ENCODE results near the gene DUSP22.

DUSP22 gene

DNA sequence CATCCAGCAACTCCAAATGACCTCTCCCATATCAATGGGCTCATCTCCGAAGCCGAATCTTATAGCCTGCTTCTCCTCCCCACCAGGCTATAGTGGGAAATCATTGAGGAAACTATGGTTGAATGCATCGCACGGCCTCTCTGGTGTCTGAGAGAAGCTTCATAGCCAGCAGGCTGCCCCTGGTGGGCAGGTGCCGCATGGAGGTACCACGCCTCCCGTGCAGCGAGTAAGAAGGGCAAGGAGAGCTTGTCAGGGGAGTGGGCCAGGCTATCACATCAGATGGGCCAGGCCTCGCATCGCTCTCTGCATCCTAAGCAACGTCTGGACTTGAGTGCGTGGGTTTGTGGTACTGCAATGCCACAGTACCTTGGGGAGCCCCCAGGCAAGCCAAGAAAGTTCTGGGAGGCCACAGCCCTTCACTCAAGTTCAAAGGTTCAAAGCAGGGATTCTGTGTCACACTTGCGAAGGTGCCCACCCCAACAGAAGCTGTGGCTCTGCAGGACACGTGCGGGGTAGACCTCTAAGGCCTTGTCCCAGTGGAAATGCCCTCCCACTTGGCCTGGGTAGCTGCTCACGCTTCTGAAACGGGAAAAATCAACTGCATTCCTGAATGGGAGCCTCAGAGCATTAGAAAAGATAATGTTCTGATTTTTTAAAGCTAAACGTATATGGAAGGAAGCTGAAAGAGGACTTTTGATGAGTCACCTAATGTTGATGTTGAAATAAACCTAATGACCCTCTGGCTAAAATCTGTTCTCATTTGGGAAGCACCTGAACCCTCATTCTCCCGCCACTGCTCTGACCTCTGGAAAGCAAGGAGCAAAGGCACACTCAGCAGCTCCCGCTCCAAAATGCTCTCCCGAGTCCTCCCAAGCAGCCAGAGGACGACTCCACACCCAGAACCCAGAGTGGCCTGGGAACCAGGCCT is 90.9 kb downstream of the DUSP22 start:
- no peak for DNase-seq

DNA sequence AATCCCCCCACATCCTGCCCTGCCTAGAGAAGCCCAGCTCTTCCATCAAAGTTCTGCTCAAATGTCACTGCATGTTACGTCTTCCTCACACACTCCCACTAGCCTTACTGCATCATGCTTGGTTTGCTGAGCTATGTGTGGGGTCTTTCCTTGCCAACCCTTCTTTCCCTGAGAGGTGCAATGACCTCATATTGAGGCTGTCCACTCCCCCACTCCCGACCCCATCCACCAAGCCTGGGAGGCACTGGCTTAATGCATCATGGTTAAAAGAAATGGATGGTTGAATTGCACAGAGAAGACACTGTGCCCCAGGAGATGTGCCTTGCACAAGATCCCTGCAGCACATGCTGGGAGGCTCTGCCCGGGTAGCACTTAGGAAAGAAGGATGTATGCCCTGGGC is 91.6 kb downstream of the DUSP22 start:
- no peak for DNase-seq

DNA sequence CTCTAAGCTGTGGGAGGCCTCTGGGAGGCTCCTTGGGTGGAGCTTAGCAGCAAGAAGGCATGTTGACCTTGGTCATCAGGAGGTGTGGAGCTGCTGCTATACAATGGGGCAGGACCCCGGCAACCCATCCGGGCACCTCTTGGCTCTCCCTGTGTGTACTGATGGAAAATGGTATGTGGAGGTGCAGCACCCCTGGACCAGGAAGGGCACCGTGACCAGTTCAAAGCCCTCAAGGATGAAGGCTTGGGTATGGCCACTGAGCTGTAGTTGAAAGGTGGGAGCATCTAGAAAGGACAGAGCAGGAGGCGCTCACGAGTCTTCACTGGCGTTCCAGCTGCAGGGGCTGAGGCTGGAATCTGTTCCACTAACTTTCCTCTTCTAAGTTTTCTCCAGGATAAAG is 92.6 kb downstream of the DUSP22 start:
- DNase-seq = no peak

DNA sequence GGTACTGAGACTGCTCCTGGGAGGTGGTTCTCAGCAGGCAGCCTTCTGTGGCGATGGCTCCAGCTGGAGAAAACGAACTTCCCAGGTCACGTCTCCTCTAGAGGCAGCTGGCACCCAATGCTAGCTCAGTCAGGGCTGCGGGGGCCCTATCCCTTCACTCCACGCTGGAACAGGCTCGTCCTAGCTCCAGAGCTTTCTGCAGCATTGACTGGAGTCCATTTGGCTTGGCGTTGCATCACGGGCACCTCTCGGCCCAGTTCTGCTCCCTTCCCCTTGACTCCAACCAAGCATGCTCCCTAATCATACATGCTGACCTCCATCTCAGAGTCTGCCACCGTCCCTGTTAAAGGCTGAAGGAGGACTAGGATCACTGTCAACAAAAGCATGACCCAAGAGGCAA is 93.3 kb downstream of the DUSP22 start:
- no peak for DNase-seq

DNA sequence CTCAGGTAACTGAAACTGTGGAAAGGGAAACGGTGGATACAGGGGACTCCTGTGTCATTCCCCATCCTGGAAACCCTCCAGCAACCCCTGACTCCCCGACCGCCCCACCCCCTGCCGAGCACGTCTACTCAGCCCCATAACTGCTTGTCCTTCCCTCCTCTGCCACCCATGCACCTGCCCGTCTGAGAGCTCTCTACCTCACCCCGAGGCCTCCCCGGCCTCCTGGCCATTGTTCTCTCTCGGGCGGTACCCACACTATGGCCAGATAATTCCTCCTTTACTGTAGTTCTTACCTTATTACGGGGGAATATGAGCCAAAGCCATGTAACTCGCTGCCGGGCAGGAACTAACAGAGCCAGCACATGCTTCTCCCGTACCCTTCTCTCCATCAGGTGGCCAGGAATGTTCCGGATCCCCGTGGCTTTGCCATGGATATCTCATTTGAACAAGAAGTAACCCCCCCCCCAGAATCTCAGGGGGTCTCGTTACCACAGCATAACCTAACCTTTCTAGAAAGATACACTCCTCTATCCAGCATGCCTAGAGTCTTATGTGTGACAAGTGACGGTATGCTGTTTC is 94.5 kb downstream of the DUSP22 start:
- no peak for DNase-seq

DNA sequence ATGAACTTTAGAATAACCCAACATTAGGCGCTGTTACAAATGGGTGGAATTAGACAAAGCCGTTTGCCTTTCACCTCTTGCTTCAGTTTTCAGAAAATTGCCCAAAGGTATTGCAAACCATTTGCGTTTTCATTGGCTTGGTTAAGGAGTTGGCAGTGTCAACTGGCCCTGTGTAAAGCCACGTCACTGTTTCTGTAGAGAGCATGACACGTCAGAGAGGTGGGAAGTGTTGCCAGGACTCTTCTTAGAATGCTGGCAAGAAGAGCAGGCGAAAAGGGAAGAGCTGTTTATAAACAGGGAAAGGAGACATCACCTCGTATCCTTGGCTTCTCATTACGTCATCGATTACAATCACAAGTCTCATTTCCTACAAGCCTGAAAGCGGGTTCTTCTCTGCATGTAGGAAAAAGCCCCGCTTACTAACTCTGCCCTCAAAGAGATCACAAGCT is 95.0 kb downstream of the DUSP22 start:
- no peak for DNase-seq

DNA sequence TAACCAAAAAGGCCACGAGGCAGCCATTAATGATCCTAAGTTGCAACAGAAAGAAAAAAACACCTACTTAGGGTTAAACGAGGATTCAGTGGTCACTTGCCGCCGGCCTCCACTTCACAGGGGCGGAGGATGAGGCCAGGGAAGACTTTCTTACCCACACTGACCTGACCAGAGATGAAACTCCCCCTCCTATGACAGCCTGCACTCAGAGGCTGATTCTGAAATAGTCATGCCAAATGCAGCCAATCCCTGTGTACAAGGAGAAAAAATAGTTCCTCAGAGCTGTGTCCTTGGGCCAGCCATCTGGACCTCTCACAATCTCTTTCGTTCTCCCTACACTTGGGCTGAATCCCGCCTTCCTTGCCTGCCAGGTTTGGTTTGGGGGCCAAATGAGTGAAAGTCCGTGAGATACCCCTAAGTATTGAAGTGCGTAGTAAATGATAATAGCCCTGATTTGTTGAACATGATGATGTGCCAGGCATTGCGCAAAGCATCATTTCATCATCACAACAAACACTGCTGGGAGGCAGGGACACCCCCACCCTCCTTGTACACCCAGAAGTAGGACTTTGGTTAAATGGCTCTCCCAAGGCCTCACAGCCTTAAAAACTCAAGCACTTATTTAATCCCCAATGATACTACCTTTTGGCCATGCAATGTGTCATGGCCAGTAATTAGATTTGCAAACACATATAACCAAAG is 96.1 kb downstream of the DUSP22 start:
- no peak for DNase-seq

DNA sequence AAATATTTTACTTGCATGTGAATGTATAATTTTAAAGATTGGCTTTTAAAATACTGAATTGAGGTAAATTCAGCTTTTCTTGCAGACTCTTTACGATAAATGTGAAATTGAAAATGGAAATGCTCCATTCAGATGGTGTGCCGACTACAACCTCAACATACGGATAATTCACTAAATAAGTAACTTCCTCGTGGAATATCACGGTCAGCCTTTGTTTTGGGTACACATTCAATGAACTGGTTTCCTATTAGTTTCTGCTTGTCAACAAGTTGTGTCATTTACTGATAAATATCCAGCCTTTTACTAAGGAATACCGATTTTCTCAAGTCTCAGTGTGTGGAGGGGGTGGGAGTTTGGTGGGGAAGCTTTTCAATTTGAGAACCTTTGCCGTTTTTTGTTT is 96.9 kb downstream of the DUSP22 start:
- no peak for DNase-seq

DNA sequence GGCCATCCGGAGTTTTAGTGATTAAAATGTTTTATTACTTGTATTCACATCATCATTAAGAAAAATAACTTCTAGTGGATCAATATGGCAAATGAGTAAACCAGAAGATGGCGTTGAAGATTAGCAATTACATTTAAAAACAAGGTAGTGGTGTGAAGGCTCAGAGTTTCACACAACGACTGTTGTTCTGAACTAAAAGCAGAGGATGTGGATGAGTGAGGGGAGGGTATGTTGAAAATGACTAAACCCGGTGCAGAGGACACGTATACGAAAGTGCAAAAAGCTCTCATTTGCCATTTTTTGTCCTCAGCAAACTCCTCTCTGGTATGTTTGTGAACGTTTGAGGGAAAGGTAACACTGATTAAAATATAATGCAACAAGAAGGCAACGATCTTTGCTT is 97.3 kb downstream of the DUSP22 start:
- no peak for DNase-seq

DNA sequence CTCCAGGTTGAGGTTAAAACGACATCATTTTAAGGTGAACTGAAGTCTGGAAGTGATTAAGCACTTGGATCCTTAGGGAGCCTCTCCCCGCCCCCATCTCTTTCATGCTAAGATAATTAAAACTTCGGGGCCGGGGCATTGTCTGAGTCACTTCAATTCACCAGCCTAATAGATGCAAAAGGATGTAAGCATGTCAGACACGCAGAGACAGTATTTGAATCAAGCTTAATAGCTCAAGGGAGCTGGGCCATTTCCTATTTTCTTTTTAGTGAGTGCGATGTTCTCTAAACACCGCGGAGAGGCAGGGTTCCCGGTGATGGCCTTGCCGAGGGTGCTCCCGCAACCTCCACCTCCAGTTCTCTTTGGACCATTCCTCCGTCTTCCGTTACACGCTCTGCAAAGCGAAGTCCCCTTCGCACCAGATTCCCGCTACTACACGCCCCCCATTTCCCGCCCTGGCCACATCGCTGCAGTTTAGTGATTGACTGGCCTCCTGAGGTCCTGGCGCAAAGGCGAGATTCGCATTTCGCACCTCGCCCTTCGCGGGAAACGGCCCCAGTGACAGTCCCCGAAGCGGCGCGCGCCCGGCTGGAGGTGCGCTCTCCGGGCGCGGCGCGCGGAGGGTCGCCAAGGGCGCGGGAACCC is 98.7 kb downstream of the DUSP22 start:
- DNase-seq = no peak

DNA sequence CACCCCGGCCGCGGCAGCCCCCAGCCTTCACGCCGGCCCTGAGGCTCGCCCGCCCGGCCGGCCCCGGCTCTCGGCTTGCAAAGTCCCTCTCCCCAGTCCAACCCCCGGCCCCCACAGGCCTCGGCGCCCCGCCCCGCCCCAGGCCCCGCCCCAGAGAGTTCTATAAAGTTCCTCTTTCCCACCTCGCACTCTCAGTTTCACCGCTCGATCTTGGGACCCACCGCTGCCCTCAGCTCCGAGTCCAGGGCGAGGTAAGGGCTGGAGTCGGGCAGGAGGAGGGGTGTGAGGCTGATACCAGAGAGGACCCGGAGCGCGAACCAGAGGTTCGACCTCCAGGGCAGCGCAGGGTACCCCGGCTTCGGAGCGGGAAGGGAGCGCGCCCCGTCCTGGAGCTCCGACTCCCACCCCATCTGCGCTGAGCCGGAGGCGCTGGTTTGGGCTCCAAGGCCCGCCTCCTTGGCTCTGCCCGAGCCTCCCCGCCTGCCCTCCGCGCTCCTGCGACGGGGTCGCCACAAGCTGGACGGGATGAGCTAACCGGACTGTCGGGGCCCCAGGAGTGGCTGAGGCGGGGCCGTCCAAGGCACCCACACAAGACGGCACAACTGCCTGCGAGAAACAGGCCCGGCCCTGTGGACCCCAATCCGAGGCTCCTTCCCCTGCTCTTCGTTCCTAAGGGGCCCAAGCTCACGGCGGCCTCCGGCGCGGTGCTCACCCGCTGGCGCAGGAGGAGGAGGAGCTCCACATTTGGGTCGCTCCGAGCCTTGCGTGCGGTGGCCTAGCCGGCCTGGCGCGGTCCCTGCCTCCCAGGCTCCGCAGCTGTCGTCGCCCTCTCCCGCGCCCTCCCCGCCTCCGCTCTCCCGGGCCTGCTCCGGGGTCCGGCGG is 99.5 kb downstream of the DUSP22 start, which contains the start of gene IRF4:
Gene IRF4 (plus strand): TSS at position 194 of the 882 bp plus-strand sequence. CDS start 1,401 bp downstream, outside the sequence.
- DNase-seq = no peak

DNA sequence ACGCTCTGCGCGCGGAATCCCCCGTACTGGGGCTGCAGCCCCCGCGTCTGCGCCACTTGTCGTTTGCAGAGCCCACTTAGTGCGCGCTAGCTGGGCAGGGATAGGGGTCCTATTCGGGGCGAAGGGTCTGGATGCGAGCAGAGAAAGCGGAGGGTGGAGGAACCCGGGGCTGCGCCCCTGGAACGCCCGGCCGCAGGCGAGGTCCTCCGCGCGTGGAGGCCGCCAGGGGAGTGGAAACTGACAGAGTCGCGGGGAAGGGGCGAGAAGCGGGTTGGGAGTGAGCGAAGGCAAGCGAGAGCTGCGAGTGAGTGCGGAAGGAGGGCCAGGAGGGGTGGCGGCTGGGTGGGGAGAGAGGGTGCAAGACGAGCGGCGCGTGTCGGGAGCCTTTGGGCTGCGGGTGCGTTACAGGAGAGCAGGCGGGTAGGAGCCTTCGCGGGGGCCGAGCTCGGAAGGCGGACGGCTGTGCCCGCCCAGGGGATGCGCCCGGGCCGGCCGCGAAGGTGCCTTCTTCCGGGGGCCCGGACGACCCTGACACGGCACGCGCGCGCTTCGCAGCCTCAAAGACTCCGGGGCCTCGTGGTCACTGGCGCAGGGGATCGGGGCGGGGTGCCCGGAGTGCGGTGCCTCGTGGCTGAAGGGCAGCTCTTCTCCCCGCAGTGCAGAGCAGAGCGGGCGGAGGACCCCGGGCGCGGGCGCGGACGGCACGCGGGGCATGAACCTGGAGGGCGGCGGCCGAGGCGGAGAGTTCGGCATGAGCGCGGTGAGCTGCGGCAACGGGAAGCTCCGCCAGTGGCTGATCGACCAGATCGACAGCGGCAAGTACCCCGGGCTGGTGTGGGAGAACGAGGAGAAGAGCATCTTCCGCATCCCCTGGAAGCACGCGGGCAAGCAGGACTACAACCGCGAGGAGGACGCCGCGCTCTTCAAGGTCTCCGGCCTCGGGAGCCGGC is 100.4 kb downstream of the DUSP22 start:
- DNase-seq = no peak

DNA sequence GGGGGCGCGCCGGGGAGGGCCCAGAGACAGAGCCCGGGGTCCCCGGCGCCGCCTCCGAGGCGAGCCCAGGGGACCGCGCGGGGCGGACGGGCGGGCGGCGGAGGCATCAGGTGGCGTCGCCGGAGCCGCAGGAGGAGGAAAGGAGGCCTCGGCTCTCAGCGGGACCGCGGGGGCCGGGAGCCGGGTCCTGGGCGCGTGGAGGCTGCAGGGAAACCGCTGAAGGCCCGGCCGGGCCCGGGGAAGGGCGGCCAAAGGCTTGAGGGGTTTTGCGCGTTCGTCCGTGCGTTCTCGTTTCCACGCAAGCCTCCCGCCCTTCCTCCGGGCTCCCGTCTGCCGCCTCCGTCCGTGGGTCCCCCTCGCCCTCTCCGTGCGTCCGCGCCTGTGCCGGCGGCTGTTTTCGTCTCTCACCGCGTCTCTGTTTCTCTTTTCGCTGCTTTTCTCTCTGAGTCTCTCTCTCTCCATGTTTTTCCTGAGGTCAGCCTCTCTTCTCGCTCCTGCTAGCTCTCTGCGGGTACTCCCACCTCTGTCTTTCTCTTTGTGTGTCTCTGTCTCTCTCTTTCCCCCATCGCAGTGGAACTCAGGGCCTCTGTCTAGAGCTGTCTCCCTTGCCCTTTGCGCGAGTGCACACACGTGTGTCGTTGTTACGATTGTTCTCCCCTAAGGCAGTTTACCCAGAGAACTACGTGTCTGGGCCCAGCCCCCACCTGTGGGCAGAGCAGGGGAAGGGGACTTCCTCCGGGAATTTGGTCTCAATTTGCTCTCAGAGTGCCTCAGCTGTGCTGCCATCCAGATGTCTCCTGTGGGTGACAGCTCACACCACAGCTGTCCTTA is 101.3 kb downstream of the DUSP22 start:
- DNase-seq = no peak

DNA sequence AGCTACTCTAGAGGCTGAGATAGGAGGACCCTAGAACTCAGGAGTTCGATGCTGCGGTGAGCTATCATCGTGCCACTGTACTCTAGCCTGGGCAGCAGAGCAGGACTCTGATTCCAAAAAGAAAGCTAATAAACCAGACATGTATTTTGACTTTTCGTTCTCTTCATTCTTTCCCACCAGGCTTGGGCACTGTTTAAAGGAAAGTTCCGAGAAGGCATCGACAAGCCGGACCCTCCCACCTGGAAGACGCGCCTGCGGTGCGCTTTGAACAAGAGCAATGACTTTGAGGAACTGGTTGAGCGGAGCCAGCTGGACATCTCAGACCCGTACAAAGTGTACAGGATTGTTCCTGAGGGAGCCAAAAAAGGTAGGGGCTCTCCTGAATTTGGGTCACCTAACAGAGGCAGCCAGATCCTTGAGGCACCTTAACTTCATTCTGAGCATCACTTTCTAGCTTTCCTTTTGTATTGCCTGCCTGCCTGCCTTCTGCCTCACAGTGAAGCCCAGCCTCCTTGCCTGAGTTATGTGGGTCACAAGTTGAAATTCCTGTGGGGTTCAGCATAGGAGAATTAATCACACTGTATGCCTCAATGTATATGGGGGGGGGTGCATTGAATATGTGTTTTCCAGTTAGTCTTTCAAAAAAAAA is 102.5 kb downstream of the DUSP22 start:
- no peak for DNase-seq

DNA sequence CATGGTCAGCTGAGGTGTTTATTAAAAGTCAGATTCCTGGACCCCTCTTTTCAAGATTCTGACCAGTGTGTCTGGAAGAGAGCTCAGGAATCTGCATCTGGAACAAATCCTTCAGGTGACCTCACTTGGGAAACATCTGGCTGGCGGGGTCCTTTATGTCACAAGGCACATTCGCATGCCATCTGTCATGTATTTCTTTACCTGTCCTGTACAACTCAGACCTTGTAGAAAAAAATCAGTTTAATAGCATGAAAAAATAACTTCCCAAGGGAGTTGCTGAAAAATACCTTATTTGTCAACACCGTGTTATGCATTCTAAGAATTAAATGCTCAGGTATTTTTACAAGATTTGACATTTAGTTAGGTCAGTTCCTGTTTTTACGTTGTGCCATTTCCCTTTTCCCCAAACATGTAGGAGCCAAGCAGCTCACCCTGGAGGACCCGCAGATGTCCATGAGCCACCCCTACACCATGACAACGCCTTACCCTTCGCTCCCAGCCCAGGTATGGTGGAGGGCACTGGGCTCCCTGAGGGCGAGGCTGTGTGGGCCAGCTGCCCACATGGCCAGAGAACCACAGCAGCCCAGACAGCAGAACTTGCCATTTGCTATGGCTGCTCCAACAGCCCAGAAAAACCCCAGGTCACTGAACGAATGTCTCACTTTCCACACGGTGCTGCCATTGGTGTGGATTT is 103.3 kb downstream of the DUSP22 start:
- DNase-seq = no peak

DNA sequence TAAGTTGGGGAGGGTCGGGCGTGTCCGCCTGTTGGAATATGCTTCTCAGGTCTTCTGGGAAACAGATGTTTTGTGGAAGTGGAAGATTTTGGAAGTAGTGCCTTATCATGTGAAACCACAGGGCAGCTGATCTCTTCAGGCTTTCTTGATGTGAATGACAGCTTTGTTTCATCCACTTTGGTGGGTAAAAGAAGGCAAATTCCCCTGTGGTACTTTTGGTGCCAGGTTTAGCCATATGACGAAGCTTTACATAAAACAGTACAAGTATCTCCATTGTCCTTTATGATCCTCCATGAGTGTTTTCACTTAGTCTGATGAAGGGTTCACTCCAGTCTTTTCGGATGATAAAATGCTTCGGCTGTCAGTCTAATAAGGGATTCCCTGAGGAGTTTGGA is 103.8 kb downstream of the DUSP22 start:
- no peak for DNase-seq

DNA sequence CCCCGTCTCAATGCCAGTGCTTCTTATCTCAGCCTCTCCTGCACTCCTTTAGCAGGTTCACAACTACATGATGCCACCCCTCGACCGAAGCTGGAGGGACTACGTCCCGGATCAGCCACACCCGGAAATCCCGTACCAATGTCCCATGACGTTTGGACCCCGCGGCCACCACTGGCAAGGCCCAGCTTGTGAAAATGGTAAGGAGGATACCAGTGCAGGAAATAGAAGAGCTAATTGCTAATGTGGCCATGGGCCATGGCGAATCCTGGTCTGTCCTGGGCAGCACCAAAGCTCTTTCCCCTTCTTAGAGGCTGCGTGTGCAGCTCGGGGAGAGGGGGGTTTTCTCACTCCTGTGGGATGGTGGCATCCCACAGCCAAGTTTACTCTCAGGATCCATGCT is 104.8 kb downstream of the DUSP22 start:
- no peak for DNase-seq

DNA sequence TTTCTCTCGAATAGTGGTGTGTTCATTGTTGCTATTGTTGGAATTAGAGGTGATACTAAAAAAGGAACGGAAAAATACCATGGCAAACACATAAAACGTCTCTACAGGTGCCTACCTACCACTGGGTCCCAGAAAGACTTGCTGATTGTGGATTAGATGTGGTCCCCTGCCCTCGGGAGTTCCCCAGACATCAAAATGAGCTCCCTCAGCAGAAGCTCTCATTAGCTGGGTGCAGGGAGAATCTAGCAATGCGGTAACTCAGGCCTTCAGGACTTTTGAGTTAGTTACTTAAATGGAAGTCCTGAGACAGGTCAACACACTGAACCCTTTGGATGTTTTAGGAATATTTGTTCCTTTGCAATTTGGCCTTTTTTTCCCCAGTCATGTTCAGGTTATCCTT is 105.3 kb downstream of the DUSP22 start:
- no peak for DNase-seq

DNA sequence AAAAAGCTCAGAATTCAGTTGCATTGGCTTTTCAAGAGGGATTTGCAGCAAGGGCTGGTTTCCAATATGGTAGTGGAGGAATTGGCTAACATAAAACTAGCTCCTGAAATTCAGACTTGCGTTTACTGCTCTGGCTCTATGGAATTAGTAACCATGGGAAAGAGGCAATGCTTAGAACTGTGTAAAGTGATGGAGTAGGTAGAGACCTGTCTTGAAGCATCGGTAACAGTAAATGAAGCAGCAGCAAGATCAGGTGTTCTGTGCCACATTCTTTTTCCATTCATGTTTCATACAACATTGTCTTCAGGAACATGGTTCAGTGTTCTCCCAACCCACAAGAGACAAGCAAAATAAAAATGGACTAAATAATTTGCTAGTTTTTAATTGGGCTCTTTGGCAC is 105.8 kb downstream of the DUSP22 start:
- DNase-seq = no peak

All from effector CD4-positive, alpha-beta T cell (primary cell).